Keratinocyte (primary cell): ENCODE data around the gene NUP43. TPM values are rescaled to one million over a fixed set of nuclear protein-coding genes. Genes with fewer than 3 reads are reported as not detected.

Experiments used
- DNase-seq: peaks from one replicate; pipeline ENCODE4 v3.0.0-alpha.2; 2011; ENCODE audit warnings: low read depth, missing footprints, low spot score
- FAIRE-seq: peaks from 2 replicates; lab custom pipeline; 2011; peaks lifted over from hg19 to GRCh38; lab: Jason Lieb, UNC
- H2AFZ ChIP-seq: 2 replicates; pipeline ENCODE4 v1.6.0; 2012; ENCODE audit warnings: low read length, control low read depth, inconsistent platforms; ENCODE audit not compliant: control insufficient read depth
- H3K27ac ChIP-seq: 2 replicates; pipeline ENCODE4 v1.5.1; 2011; ENCODE audit warnings: low read length; ENCODE audit not compliant: control insufficient read depth, insufficient read depth
- H3K27me3 ChIP-seq: 3 replicates; pipeline ENCODE4 v1.6.0; 2011; ENCODE audit warnings: low read length; ENCODE audit not compliant: control insufficient read depth, insufficient read depth; ENCODE audit errors: extremely low read depth
- H3K36me3 ChIP-seq, 2 experiments: 2 replicates in 1 of 2; 3 replicates in 1 of 2; pipeline ENCODE4 v1.5.1; 2011; ENCODE audit warnings: low read length in 2 of 2, mild to moderate bottlenecking in 1 of 2; ENCODE audit not compliant: control insufficient read depth in 2 of 2, insufficient read depth in 2 of 2; ENCODE audit errors: extremely low read depth in 1 of 2
- H3K4me1 ChIP-seq: 3 replicates; pipeline ENCODE4 v1.5.1; 2011; ENCODE audit warnings: low read length; ENCODE audit not compliant: control insufficient read depth, insufficient read depth; ENCODE audit errors: extremely low read depth
- H3K4me2 ChIP-seq: 3 replicates; pipeline ENCODE4 v1.6.0; 2011; ENCODE audit warnings: low read depth, low read length; ENCODE audit not compliant: control insufficient read depth, insufficient read depth; ENCODE audit errors: extremely low read depth
- H3K4me3 ChIP-seq, 3 experiments: fragments of 200-600 bp in 1 of 3; sonication (generic) in 1 of 3; 2 replicates in 2 of 3; 3 replicates in 1 of 3; pipeline ENCODE4 v1.5.1; 2011 to 2016; ENCODE audit warnings: low read length in 3 of 3, mild to moderate bottlenecking in 3 of 3, control low read depth in 2 of 3, inconsistent platforms in 1 of 3, low read depth in 1 of 3, mixed read lengths in 1 of 3, mixed run types in 1 of 3, moderate library complexity in 1 of 3; ENCODE audit not compliant: control insufficient read depth in 2 of 3, insufficient read depth in 2 of 3; ENCODE audit errors: extremely low read depth in 1 of 3
- H3K79me2 ChIP-seq: 2 replicates; pipeline ENCODE4 v1.6.0; 2012; ENCODE audit warnings: low read length; ENCODE audit not compliant: control insufficient read depth, insufficient read depth
- H3K9ac ChIP-seq: 3 replicates; pipeline ENCODE4 v1.6.0; 2011; ENCODE audit warnings: low read length; ENCODE audit not compliant: control insufficient read depth, insufficient read depth; ENCODE audit errors: extremely low read depth
- H3K9me1 ChIP-seq: 3 replicates; pipeline ENCODE4 v1.6.0; 2011; ENCODE audit warnings: low read length; ENCODE audit not compliant: control insufficient read depth, insufficient read depth; ENCODE audit errors: extremely low read depth
- H3K9me3 ChIP-seq: 2 replicates; pipeline ENCODE4 v1.5.1; 2012; ENCODE audit warnings: low read depth, low read length; ENCODE audit not compliant: control insufficient read depth
- H4K20me1 ChIP-seq: 3 replicates; pipeline ENCODE4 v1.6.0; 2011; ENCODE audit warnings: low read length; ENCODE audit not compliant: control insufficient read depth, insufficient read depth; ENCODE audit errors: extremely low read depth
- CTCF ChIP-seq, 3 experiments: IDR thresholded peaks in 1 of 3; conservative IDR thresholded peaks in 1 of 3; optimal IDR thresholded peaks in 1 of 3; 2 replicates in 2 of 3; 3 replicates in 1 of 3; pipeline versions ENCODE3 to v1.5.1; 2011; ENCODE audit warnings: low read length in 3 of 3, mild to moderate bottlenecking in 3 of 3, moderate library complexity in 2 of 3, control low read depth in 1 of 3, inconsistent platforms in 1 of 3; ENCODE audit not compliant: insufficient read depth in 2 of 3; ENCODE audit errors: extremely low read depth in 1 of 3
- EZH2 ChIP-seq: IDR thresholded peaks from one replicate; pipeline ENCODE4 v1.6.1; 2012; ENCODE audit warnings: inconsistent platforms, mild to moderate bottlenecking, low read length, moderate library complexity
- dilution Hi-C: fragments of 300-500 bp; cut with MboI; formaldehyde crosslinking; loops from one replicate; pipeline ENCODE4 v1.7.0; 2020; ENCODE audit warnings: low sequenced_read_pairs; ENCODE audit not compliant: extremely low pct_ligation_motif_present
- polyA plus RNA-seq, 5 experiments: library from polyadenylated mRNA; depleted of rRNA in 3 of 5; stranded (reverse) in 3 of 5; stranded (forward) in 1 of 5; unstranded in 1 of 5; fragments of >200 nt; gene quantifications; 1 replicate in 1 of 5; 2 replicates in 3 of 5; 3 replicates in 1 of 5; pipeline versions ENCODE4 v1.2.1 to v1.2.3, GENCODE V29; 2011 to 2012; ENCODE audit warnings: missing spikeins in 2 of 5, low read depth in 1 of 5, low replicate concordance in 1 of 5

Gene NUP43
- polyA plus RNA-seq, 1 donor (not counting 4 experiments of a cell fraction or from before 2014, with no cell fraction given) = 33.8 TPM

- no peak overlapping the region for H2AFZ ChIP-seq
- dilution Hi-C loops = no loop called here
- no peak overlapping the region for H3K27ac ChIP-seq
- H3K9ac ChIP-seq = no peak overlapping the region
- peaks cover 67% of the 10 kb centered on the region for H3K79me2 ChIP-seq
- no peaks in the 10 kb centered on the region for H3K27me3 ChIP-seq
- peaks cover 13% of the 10 kb centered on the region for H3K4me1 ChIP-seq
- H3K4me2 ChIP-seq = no peak overlapping the region
- no peaks in the 10 kb centered on the region for H3K9me3 ChIP-seq
- FAIRE-seq = no peak
- no peak for DNase-seq
- peaks cover 3% of the 10 kb centered on the region for H4K20me1 ChIP-seq
- TF ChIP-seq EZH2 (no peak), CTCF (optimal IDR thresholded peaks at IDR 0.05 in 1 of 3, IDR thresholded peaks at IDR 0.05 in 1 of 3, conservative IDR thresholded peaks at IDR 0.05 in 1 of 3; ENCODE audit: extremely low read depth in 1 of 3, insufficient read depth in 2 of 3, low read length in 3 of 3) (no peak)
- H3K9me1 ChIP-seq = no peaks in the 10 kb centered on the region
- H3K36me3 ChIP-seq = peaks cover 2 to 9% of the 10 kb centered on the region in 2 experiments
- no peak overlapping the region for H3K4me3 ChIP-seq
Observed at GRCh38 chr6:149694921-149695320, 51.4 kb downstream of the NUP43 start.

- Histone ChIP-seq H2AFZ (no peak overlapping the region), H3K4me3 (no peak overlapping the region), H4K20me1 (no peaks in the 10 kb centered on the region), H3K36me3 (peaks cover 2 to 11% of the 10 kb centered on the region in 2 experiments), H3K79me2 (peaks cover 48% of the 10 kb centered on the region), H3K9me3 (no peaks in the 10 kb centered on the region), H3K27me3 (no peaks in the 10 kb centered on the region), H3K27ac (no peak overlapping the region), H3K4me2 (no peak overlapping the region), H3K4me1 (no peaks in the 10 kb centered on the region), H3K9me1 (no peaks in the 10 kb centered on the region), H3K9ac (no peak overlapping the region)
- no peak for FAIRE-seq
- dilution Hi-C loops = no loop called here
- DNase-seq = no peak
- TF ChIP-seq EZH2 (no peak), CTCF (optimal IDR thresholded peaks at IDR 0.05 in 1 of 3, IDR thresholded peaks at IDR 0.05 in 1 of 3, conservative IDR thresholded peaks at IDR 0.05 in 1 of 3; ENCODE audit: extremely low read depth in 1 of 3, insufficient read depth in 2 of 3, low read length in 3 of 3) (no peak)
Observed at GRCh38 chr6:149691201-149691600, 55.1 kb downstream of the NUP43 start.
